Measurements from ENCODE around the gene SDHAF1.

Gene SDHAF1

DNA sequence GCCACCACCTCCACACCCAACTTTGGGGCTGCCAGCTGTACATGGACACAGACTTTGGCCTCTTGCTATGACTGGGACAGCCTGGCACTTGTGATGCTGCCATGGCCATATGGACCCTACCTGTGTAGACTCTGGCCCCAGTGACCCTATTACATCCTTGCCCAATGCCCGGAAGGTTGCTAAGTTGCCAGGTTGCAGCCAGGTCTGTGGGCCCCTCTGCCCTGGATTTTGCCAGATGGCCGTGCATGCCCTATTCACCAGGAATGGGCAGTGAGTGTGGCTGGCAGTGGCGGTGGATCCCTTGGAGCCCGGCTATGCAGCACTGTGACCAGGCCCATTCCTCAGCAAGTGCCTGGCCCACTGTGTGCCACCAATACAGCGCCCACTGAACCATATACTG lies 8.9 kb upstream of the SDHAF1 start:
- no peak for DNase-seq

DNA sequence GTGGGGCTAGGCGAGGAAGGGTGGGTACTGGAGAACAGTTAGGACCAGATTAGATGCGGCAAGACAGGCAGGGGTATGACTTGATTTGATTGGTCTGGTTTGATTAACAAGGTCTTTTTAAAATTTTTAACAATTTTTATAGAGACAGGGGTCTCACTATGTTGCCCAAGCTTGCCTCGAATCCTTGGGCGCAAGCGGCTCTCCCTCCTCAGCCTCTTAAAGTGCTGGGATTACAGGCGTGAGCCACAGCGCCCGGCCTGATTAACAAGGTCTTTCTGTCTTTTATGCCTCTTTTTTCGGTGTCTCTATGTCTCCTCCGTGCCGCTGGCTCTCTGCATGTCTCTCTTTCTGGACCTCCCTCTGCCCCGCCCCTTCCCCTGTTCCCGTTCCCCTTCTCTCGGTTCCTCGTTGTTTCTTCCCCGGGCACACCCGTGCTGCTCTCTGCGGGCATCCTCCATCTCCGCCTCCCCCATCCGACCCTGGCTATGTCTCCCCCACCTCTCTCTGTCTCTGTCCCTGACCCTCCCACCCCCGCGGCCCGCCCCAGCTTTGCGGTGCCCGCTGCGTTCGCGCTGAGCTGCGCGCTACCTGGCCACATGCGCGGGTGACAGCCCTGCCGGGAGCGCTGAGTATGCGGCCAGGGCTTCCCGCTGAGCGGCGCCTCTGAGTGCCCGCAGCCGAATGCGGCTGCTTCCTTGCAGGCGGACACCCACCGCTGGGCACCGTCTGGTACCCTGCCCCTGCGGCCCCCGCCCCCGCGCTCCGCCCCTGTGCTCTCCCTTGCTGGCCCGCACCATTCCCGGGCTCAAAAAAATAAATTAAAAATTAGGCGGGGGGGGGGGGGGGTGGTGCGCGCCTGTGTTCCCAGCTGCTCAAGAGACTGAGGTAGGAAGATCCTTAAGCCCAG lies 8.1 kb upstream of the SDHAF1 start:
- peak; percentile 9 for DNase-seq

DNA sequence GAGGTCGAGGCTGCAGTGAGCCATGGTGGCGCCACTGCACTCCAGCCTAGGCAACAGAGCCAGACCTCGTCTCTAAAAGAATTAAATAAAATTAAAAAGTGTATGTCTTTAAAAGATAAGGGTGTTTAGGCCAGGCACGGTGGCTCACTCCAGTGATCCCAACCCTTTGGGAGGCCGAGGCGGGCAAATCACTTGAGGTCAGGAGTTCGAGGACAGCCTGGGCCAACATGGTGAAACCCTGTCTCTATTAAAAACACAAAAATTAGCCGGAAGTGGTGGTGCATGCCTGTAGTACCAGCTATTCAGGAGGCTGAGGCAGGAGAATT lies 7.5 kb upstream of the SDHAF1 start:
- no peak for DNase-seq

DNA sequence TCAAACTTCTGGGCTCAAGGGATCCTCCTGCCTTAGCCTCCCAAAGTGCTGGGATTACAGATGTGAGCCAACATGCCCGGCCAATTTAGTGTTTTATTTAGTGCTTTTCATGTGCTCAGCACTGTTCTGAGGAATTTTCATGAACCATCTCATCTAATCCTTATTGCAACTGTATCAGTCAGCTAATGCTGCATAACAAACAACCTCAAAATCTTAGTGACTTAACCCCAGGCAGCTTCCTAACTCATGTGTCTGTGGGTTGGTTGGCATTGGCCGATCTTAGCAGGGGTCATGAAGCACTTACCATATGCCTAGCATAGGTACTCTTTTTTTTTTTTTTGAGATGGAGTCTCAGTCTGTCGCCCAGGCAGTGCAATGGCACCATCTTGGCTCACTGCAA lies 6.2 kb upstream of the SDHAF1 start:
- DNase-seq = no peak

DNA sequence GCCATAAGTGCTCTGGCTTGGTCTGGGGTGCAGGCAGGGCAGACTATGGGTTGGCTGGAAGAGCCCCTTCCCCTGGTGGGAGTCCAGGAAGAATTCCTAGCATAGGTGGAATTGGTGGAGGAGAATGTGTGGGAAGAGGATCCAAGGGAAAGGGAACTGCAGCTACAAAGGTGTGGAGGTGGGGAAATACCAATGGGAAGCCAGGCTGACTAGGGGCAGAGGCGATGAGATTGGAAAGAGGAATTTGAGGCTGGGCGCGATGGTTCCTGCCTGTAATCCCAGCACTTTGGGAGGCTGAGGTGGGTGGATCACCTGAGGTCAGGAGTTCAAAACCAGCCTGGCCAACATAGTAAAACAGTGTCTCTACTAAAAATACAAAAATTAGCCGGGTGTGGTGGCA lies 4.8 kb upstream of the SDHAF1 start:
- DNase-seq = no peak

DNA sequence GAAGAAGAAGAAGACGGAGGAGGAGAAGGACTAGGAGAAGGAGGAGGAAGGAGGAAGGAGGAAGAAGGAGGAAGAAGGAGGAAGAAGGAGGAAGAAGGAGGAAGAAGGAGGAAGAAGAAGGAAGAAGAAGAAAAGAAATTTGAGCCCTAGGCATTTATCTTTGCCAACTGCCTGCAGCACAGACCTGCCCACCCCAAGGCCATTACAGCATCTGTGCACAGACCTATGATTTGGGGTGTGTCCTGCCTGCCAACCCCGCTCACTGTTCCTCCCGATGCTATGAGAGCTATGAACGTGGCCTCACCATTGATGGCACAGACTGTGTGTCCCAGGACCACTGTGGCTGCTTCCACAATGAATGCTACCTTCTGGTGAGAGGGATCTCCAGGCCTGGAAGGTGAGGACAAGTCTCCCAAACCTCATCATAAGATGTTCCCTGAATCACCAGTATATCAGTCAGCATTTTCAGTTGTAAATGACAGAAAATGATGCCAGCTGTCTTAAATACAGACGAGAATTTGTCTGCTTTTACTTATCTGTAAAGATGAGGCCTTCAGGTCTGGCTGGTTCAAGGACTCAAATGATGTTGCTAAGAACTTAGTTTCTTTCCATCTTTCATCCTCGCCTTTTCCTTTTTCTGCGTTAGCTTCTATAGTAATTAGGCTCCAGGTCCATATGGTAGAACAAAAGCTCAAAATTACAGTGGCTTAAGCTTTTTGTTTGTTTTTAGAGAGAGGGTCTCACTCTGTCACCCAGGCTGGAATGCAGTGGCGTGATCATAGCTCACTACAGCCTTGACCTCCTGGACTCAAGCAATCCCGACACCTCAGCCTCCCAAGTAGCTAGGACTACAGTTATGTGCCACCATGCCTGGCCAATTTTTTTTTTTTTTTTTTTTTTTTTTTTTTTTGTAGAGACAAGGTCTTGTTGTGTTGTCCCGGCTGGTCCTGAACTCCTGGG lies 3.9 kb upstream of the SDHAF1 start:
- no peak for DNase-seq

DNA sequence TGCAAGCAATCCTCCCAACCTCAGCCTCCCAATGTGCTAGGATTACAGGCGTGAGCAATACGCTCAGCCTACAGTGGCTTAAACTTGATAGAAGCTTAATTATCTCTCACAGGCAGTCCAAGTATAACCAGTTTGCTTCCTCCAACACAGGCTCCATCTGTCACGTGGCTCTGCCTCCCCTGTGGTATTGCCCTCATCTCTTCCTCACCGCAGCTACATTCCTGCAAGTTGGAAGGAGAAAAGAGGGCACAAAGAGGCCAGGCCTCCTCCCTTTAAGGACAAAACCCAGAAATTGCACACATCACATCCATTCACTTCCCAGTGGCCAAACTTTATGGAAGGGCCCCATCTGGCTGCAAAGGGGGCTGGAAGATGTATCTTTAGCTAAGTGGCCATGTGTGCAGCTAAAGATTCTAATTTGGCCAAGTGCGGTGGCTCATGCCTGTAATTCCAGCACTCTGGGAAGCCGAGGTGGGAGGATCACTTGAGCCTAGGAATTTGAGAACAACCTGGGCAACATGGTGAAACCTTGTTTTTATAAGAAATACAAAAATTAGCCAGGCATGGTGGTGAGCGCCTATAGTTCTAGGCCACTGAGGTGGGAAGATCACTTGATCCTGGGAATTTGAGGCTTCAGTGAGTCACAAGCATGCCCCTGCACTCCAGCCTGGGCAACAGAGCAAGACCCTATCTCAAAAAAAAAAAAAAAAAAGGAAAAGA lies 3.1 kb upstream of the SDHAF1 start:
- peak; percentile 16 for DNase-seq

DNA sequence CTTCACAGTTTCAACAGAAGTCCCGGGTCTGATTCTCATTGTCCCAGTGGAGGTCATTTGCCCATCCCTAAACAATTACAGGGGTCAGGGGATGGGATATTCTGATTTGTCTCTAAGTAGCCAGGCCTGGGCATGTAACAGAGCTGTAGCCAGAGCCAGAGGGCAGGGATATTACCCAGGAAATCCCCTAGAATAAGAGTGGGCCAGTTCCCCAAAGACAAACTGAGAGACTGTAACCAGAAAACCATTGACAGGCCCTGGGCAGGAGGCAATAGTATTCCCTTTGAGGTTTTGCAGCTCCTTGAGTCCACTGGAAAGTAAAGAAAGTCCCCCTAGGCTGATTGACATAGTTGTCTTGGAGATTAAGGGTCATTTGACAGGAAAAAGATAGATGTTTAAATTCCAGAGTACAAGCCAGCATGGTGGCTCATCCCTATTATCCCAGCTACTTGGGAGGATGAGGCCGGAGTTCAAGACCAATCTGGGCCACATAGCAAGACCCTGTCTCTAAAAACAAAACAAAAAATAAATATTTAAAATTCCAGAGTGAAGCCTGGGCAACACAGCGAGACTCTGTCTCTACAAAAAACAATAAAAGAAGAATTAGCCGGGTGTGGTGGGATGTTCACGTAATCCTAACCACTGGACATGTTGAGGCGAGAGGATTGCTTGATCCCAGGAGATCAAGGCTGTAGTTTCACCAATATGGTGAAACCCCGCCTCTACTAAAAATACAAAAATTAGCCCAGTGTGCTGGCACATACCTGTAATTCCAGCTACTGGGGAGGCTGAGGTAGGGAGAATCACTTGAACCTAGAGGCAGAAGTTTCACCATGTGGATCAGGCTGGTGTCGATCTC lies 1.9 kb upstream of the SDHAF1 start:
- no peak for DNase-seq

DNA sequence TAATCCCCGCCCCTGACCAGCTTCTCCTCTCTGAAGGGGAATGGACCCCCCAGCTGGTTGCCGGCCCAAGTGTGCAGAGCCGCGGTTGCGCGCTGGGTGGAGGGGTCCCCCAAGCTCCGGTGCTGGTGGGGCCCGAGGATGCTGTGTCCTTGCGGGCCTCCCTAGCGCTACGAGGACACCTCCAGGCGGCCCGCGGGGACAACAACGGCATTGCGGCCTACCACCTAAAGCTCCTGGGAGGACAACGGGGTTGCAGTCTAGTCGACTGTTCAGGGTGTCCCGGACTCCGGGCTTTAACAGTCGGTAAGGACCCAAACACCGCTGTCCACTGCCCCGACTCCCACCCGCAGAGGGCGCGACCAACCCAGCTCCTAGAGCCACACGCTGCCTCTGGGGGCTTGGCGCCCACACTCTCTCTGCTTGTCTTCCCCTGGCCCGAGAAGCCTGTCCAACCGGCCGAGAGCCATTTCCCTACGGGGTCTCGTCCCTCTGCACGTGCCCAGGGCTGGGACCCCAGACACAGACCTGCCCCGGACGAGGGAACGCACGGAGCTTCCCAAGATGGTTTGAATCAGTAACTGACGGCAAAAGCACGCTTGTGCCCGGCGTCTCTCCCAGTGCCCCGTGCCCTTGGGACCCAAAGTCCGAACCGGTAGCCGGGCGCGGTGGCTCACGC lies 927 bp upstream of the SDHAF1 start:
- peak; percentile 67 for DNase-seq

DNA sequence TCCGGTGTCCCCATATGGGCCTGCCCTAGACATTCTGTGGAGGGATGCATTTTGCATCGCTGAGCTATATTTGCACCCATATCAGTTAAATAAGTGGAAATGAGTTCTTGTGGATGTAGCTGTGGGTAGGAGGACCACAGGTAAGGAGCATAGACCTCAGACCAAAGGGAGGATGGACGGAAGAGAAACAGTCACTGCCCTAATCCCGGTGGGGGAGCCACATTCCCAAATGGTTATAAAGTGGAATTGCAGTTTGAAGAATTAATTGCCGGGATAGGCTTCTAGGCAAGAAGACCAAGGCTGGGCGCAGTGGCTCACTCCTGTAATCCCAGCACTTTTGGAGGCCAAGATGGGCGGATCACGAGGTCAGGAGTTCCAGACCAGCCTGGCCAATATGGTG lies 1.8 kb downstream of the SDHAF1 start:
- no peak for DNase-seq

DNA sequence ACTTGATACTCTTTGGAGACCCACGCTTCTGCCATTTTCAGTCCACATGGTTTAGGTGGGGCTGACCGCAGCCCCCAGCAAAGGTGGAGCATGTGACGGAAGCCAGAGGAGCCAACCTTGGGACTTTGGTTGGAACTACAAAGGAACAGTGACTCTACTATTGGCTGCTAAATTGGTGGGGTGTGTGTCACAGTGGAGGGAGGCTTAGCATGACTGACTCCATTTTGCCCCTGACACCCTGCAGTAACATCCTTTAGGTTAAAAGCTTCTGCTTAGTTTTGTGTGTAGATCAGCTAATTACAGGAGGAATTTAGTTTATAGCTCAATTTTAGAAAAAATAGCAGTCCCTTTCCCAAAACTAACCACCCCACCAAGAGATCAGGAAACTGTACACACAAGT lies 6.6 kb downstream of the SDHAF1 start:
- DNase-seq = no peak

DNA sequence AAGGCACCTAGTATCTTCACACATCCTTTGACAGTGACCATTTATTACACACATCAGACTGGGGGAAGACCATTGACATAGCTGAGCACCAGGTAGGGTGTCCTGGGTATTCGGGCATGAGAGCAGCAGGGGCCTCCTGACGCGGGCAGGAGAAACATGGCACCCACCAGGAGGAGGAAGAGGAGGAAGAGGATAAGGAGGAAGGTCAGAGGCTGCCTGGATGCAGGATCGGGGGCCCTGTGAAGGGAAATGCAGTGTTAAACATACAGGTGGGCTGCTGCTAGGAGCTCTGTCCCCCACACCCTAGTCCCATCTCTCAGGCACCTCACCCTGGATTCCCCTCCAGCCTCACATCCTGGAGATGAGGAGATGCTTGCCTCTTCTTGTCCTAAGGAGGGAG lies 8.3 kb downstream of the SDHAF1 start:
- DNase-seq = no peak

DNA sequence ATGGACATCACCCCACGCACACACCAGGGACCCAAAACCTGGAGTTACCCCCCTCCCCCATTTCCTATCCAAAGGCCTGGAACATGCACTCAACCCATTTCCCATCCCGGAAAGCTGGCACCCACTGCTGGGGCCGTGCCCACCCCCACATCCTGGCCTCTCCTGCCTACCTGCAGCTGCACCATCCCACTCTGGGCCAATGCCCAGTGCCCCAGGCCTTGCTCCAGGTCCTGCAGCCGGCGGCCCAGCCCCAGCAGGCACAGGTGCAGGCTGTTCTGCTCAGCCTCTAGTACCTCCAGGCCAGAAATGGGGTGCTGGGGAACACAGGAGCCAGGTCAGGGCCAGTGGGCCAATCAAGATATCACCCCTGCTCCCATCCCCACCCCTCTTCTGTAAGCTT lies 12.0 kb downstream of the SDHAF1 start:
- no peak for DNase-seq

DNA sequence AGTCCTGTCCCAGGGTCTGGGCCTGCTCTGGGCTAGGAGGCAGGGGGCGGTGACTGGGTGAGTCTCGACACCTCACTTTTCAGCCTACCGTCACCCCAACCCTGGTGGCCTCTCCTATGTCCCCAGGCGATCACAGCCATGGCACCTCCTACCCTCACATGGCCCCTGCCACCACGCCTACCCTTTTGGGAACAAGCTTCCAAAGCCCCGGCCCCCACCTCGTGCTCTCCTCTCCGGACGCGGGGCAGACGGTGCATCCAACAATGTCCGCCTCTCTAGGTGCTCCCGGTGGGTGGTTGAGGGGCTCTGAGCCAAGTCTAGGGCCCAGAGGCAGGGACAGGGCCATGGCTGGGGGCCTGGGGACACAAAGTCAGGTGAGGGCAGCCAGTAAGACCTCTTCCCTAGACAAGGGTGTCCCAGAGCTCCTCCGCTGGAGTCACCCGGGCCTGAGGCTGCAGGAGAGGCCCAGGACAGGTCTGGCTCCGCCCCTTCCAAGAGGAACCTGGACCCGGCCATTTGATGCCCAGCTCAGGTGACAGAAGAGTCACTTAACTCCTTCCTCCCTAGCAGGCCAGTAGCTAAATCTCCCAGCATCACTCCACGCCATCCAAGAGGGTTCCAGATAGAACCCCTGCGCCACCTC lies 13.5 kb downstream of the SDHAF1 start, which contains the start of gene SYNE4:
Gene SYNE4 (minus strand): TSS at position 478 of the 643 bp plus-strand sequence. CDS start 132 bp downstream, at position 346.
- peak; percentile 74 for DNase-seq

DNA sequence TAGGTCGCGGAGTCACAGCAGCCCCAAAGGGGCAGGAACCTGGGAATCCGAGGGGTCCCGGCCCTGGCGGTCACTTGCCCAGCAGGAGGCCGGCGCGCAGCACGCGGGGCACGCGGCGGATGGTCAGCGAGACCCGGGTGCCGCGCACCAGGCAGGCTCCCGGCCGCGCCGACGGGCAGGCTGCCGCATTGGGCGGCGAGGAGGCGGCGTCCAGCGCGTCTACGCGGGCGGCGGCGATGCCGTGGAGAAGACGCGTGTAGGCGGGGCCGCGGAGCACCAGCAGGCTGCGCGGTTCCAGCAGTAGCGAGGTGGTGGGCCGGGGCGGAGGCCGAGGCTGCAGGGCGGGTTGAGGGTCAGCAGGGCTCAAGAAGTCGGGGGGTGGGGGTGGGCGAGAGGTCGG lies 14.2 kb downstream of the SDHAF1 start:
- DNase-seq = no peak

DNA sequence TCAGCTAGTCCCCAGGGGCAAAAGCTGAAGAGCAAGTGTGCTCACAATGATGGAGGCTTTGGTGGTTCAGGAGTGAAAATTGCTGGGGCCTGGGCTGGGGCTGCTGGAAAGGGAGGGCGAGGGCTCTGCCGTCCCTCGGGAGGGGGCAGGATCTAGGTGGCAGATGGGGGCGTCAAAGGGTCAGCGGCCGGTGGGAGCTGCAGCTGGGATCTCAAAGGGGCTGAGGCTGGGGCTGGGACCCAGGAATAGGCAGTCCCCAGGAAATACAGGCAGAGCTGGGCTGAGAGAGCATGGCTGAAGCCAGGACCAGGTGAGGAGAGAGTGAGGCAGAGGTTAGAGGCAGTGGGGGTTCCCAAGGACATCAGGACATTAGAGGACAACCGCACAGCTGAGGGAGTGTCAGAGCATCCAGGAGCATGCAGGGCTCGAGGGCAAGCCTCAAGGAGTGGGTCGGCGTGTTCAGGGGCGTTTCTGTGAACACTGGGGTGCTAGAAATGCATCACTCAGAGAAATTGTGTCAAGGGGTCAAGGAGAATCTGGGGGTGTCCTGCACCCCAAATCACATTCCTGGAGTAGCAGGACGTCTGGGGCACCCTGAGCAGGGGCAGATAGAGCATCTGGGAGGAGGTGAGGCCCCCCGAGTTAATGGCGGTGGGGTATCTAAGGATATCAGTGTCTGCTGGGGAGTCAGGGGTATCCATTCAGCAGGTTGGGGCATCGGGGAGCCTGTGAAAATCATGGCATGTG lies 14.8 kb downstream of the SDHAF1 start:
- peak; percentile 14 for DNase-seq

DNA sequence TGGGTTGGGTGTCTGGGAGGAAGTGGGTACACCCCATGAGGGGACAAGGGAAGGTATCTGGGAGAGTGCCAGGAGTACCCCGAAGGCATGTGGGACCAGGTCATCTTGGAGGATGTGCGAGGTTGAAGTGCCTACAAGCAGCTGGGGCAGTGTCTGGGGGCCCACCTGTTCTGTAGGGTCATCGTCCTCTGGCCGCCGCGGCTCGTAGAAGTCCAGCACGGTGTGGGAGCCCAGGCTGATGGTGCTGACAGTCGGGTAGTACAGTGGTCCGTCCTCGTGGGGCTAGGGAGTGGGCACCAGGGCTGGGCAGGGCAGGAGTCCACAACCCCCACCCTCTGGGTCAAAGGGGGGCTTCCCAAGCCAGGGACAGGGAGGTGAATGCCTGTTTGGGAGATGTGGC lies 15.4 kb downstream of the SDHAF1 start:
- DNase-seq = no peak

DNA sequence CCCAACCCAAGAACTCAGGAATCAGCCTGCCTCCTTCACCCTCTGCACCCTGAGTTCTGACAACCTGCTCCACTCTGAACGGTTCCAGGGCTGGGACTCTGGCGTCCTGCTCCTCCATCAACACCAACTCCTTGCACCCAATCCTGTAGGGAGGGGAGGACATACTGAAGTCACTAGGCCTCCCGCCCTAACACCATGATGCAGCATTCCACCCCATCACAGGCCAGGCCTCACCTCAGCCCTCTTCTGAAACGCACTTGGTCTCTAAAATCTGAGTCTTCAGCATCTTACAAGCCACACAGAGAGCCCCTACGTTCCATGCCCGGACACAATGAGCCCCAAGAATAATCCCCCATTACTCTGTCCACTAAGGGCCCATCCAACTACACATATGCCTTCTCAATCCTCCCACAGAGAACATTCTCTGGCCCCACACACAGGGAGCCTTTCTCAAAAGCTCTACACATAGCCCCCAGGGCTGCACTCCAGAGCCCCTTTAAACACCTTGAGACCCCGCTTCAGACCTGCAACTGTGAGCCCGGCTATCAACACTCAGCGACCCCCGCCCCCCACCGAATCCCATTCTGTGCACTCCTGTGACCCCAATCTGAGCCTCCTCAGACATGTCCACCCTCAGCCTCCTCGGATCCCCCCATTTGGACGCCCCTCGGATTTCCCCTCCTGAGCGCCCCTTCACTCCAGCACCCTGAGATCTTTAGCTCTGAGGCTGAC lies 18.5 kb downstream of the SDHAF1 start:
- DNase-seq = no peak

Measured in right kidney (tissue), 1 donor.